ENCODE data around the gene VPS18. TPM values are rescaled to one million over a fixed set of nuclear protein-coding genes. Genes with fewer than 3 reads are reported as not detected.
A peak's percentile ranks its signal among the peaks of the same experiment; 100 is the strongest.

The VPS18 gene
- total RNA-seq, 1 experiment from 2014 or later: 9.6 TPM

DNA sequence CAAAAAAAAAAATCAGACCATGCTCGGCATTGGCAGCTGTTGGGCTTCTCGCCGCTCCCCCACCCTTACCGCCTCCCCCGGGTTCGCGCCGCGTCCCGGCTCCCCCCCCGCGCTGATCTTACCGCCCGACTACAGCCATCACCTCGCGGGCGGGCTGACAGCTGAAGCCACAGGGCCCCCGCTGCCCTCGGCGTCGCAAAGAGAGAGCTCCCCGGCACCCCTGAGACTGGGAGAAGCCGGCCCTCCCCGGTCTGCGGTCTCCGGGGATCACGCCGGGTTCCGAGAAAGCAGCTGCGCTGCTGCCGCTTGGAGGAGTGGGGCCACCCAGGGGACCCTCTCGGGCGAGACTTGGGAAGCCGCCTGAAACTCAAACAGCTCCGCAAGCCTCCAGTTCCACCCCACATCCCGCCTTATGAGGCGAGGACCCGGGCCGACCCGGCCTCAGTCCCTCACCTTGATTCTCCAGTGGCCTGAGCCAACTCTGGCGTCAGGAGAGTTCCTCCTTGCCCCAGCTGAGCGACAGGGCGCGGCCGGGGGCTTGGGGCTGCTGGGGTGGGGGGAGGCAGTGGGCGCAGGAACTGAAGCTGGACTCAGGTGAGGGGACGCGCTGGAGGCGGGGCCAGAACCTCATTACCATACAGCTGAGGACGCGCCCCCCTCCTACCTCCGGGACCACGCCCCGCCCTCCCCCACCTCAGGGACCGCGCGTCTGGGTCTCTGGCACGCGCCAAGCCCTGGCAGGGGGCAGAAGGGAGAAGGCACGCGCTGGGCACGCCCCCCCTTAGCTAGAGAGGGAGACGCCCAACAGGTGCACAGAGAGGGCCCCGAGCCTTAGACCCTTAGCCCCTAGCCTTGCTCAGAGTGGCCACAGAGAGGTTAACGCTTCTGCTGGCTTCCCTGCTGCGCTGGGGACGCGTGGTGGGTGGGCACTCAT is 33.9 kb downstream of the VPS18 start:
- intact Hi-C loops (cut with micrococcal nuclease; ENCODE audit: unreplicated experiment): no loop called here
- H3K36me3 ChIP-seq (ENCODE audit: low read depth): no peaks in the 10 kb centered on the region
- ChIA-PET CTCF (interaction anchor here (0.7 to 1.3 kb wide), 6 partner anchors 11 to 303 kb away, joined by 3 to 18 read pairs (median 8); partner anchors contain the start of gene CHP1), POLR2A (ENCODE audit: unreplicated experiment) (interaction anchor here (0.6 to 1.0 kb wide), 3 partner anchors 8 to 33 kb away, joined by 3 to 9 read pairs (median 4); no protein-coding TSS in a partner anchor)
- H3K9me3 ChIP-seq (ENCODE audit: insufficient read depth, low read depth): no peaks in the 10 kb centered on the region
- no TSS peak for BruUV-seq (replicated peaks)
- H3F3A ChIP-seq (ENCODE audit: insufficient read depth, low read depth): peaks cover 9% of the 10 kb centered on the region; the same call in 1 of the 2 replicates
- peak overlapping the region; percentile 85 for H2AFZ ChIP-seq
- H3K9me2 ChIP-seq (ENCODE audit: insufficient read depth): no peaks in the 10 kb centered on the region
- H3K4me2 ChIP-seq: peak overlapping the region; percentile 98
- H3K79me2 ChIP-seq (ENCODE audit: low read depth): no peaks in the 10 kb centered on the region
- H3K4me1 ChIP-seq (replicated peaks; ENCODE audit: insufficient read depth): 0 out of 2 replicates have a peak, but pooled peaks cover 6% of the 10 kb centered on the region
- peak overlapping the region; percentile 77 for H3K4me3 ChIP-seq
- H3K27ac ChIP-seq: no peak overlapping the region
- peaks cover 29% of the 10 kb centered on the region for H3K27me3 ChIP-seq (ENCODE audit: insufficient read depth, low read depth)
- peak in 1 of 2 experiments; percentile 26 for DNase-seq
- H4K20me1 ChIP-seq (ENCODE audit: insufficient read depth): no peaks in the 10 kb centered on the region
- TF ChIP-seq, protein P1, sequence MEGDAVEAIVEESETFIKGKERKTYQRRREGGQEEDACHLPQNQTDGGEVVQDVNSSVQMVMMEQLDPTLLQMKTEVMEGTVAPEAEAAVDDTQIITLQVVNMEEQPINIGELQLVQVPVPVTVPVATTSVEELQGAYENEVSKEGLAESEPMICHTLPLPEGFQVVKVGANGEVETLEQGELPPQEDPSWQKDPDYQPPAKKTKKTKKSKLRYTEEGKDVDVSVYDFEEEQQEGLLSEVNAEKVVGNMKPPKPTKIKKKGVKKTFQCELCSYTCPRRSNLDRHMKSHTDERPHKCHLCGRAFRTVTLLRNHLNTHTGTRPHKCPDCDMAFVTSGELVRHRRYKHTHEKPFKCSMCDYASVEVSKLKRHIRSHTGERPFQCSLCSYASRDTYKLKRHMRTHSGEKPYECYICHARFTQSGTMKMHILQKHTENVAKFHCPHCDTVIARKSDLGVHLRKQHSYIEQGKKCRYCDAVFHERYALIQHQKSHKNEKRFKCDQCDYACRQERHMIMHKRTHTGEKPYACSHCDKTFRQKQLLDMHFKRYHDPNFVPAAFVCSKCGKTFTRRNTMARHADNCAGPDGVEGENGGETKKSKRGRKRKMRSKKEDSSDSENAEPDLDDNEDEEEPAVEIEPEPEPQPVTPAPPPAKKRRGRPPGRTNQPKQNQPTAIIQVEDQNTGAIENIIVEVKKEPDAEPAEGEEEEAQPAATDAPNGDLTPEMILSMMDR (conservative IDR thresholded peaks at IDR 0.05): no peak
- TF ChIP-seq EZH2 (IDR thresholded peaks at IDR 0.05; ENCODE audit: low read depth): peak; percentile 56; the same call in 1 of the 2 replicates

DNA sequence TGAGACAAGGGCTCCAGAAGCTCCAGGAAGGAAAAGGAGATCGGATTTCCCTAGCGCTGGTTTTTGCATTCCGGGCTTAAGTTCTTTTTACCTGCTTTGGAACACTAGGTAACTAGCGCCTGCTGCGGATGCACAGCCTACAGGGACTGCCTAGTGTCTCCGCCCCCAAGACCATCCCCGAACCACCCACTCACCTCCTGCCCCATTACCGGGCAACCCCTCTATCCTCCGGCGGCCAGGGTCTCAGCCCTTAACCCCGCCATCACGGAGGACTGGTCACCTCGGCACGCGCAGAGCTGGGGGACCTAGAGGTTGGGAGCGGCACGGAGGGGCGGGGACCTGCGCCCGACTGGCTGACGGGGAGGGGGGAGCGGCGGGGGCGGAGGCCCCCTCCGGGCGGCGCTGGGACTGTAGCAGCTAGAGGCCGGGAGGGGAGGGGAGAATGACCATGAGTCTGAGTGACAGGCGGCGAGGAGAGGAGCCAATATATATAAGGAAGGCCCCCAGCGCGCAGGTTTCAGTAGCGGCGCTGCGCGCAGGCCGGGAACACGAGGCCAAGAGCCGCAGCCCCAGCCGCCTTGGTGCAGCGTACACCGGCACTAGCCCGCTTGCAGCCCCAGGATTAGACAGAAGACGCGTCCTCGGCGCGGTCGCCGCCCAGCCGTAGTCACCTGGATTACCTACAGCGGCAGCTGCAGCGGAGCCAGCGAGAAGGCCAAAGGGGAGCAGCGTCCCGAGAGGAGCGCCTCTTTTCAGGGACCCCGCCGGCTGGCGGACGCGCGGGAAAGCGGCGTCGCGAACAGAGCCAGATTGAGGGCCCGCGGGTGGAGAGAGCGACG is 34.8 kb downstream of the VPS18 start, which contains the start of gene DLL4:
Gene DLL4 (plus strand): TSS at position 520 of the 839 bp plus-strand sequence. CDS start 329 bp downstream, outside the sequence.
- Histone ChIP-seq H3F3A (ENCODE audit: insufficient read depth, low read depth) (peaks cover 9% of the 10 kb centered on the region; the same call in 1 of the 2 replicates), H3K4me2 (peak within 1 kb of the TSS; percentile 98), H3K4me1 (replicated peaks; ENCODE audit: insufficient read depth) (0 out of 2 replicates have a peak, but pooled peaks cover 6% of the 10 kb centered on the region), H3K79me2 (ENCODE audit: low read depth) (no peaks in the 10 kb centered on the region), H3K27ac (no peak within 1 kb of the TSS), H4K20me1 (ENCODE audit: insufficient read depth) (no peaks in the 10 kb centered on the region), H3K27me3 (ENCODE audit: insufficient read depth, low read depth) (peaks cover 29% of the 10 kb centered on the region), H3K4me3 (peak within 1 kb of the TSS; percentile 77), H3K36me3 (ENCODE audit: low read depth) (no peaks in the 10 kb centered on the region), H3K9me2 (ENCODE audit: insufficient read depth) (no peaks in the 10 kb centered on the region), H3K9me3 (ENCODE audit: insufficient read depth, low read depth) (no peaks in the 10 kb centered on the region), H2AFZ (peak within 1 kb of the TSS; percentile 85)
- ChIA-PET POLR2A (ENCODE audit: unreplicated experiment) (interaction anchor here (0.6 to 1.0 kb wide), 3 partner anchors 9 to 32 kb away, joined by 3 to 9 read pairs (median 4); no protein-coding TSS in a partner anchor), CTCF (interaction anchor here (0.9 to 1.3 kb wide), 2 partner anchors 13 to 36 kb away, joined by 3 read pairs; no protein-coding TSS in a partner anchor)
- TF ChIP-seq EZH2 (IDR thresholded peaks at IDR 0.05; ENCODE audit: low read depth): no peak
- TF ChIP-seq, protein P1 (conservative IDR thresholded peaks at IDR 0.05): no peak
- peak; percentile 51 to 72 for DNase-seq
- no TSS peak for BruUV-seq (replicated peaks)
- intact Hi-C loops (cut with micrococcal nuclease; ENCODE audit: unreplicated experiment): no loop called here

Data from PC-9 (cell line).